ENCODE results near the gene AASDH. TPM values are rescaled to one million over a fixed set of nuclear protein-coding genes. Genes with fewer than 3 reads are reported as not detected.

Gene AASDH
- total RNA-seq, 1 experiment from 2014 or later: 5.4 TPM

- Histone ChIP-seq H3K36me3 (ENCODE audit: control insufficient read depth, insufficient read depth, low read length) (no peaks in the 10 kb centered on the region), H3K9me3 (ENCODE audit: control insufficient read depth, insufficient read depth, low read depth, low read length) (no peaks in the 10 kb centered on the region), H3K4me3 (ENCODE audit: low read depth in 2 of 2, low read length in 2 of 2) (no peak overlapping the region), H3K4me1 (ENCODE audit: control insufficient read depth, insufficient read depth, low read length) (no peaks in the 10 kb centered on the region; the same call in 1 of the 2 replicates), H3K27ac (ENCODE audit: low read length) (no peak overlapping the region), H3K27me3 (ENCODE audit: control insufficient read depth, insufficient read depth, low read length) (no peaks in the 10 kb centered on the region)
- ChIA-PET POLR2A (no interaction called here), CTCF (no interaction called here)
- no peak for ATAC-seq
- TF ChIP-seq SIN3A (IDR thresholded peaks at IDR 0.05; ENCODE audit: borderline replicate concordance, insufficient read depth, low read depth, low read length) (no peak), POLR2AphosphoS5 (IDR thresholded peaks at IDR 0.05; ENCODE audit: low read depth, low read length) (no peak), TCF7L2 (IDR thresholded peaks at IDR 0.05; ENCODE audit: low read depth, low read length) (no peak)
- TF ChIP-seq, protein P1, sequence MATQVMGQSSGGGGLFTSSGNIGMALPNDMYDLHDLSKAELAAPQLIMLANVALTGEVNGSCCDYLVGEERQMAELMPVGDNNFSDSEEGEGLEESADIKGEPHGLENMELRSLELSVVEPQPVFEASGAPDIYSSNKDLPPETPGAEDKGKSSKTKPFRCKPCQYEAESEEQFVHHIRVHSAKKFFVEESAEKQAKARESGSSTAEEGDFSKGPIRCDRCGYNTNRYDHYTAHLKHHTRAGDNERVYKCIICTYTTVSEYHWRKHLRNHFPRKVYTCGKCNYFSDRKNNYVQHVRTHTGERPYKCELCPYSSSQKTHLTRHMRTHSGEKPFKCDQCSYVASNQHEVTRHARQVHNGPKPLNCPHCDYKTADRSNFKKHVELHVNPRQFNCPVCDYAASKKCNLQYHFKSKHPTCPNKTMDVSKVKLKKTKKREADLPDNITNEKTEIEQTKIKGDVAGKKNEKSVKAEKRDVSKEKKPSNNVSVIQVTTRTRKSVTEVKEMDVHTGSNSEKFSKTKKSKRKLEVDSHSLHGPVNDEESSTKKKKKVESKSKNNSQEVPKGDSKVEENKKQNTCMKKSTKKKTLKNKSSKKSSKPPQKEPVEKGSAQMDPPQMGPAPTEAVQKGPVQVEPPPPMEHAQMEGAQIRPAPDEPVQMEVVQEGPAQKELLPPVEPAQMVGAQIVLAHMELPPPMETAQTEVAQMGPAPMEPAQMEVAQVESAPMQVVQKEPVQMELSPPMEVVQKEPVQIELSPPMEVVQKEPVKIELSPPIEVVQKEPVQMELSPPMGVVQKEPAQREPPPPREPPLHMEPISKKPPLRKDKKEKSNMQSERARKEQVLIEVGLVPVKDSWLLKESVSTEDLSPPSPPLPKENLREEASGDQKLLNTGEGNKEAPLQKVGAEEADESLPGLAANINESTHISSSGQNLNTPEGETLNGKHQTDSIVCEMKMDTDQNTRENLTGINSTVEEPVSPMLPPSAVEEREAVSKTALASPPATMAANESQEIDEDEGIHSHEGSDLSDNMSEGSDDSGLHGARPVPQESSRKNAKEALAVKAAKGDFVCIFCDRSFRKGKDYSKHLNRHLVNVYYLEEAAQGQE (IDR thresholded peaks at IDR 0.05; ENCODE audit: insufficient read depth in 1 of 2, low read depth in 2 of 2, low read length in 1 of 2): no peak
- TF ChIP-seq, protein P2, sequence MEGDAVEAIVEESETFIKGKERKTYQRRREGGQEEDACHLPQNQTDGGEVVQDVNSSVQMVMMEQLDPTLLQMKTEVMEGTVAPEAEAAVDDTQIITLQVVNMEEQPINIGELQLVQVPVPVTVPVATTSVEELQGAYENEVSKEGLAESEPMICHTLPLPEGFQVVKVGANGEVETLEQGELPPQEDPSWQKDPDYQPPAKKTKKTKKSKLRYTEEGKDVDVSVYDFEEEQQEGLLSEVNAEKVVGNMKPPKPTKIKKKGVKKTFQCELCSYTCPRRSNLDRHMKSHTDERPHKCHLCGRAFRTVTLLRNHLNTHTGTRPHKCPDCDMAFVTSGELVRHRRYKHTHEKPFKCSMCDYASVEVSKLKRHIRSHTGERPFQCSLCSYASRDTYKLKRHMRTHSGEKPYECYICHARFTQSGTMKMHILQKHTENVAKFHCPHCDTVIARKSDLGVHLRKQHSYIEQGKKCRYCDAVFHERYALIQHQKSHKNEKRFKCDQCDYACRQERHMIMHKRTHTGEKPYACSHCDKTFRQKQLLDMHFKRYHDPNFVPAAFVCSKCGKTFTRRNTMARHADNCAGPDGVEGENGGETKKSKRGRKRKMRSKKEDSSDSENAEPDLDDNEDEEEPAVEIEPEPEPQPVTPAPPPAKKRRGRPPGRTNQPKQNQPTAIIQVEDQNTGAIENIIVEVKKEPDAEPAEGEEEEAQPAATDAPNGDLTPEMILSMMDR (IDR thresholded peaks at IDR 0.05): no peak
- BruUV-seq (replicated peaks): no TSS peak
- intact Hi-C loops (cut with micrococcal nuclease; ENCODE audit: unreplicated experiment): no loop called here
- DNase-seq (ENCODE audit: low read depth, low spot score): no peak
- in situ Hi-C loops (cut with HindIII; ENCODE audit: low pct_unique_long_range_greater_than_20kb, low sequenced_read_pairs): no loop called here
Observed at GRCh38 chr4:56426273-56426672, 39.0 kb upstream of the AASDH start.

- DNase-seq (ENCODE audit: low read depth, low spot score): no peak
- intact Hi-C loops (cut with micrococcal nuclease; ENCODE audit: unreplicated experiment): no loop called here
- POLR2A ChIA-PET: no interaction called here
Observed at GRCh38 chr4:56425518-56425917, 38.2 kb upstream of the AASDH start.

More at GRCh38 chr4:56425518-56425917, 38.2 kb upstream of the AASDH start:
- Histone ChIP-seq H3K4me1 (ENCODE audit: control insufficient read depth, insufficient read depth, low read length) (no peaks in the 10 kb centered on the region), H3K36me3 (ENCODE audit: control insufficient read depth, insufficient read depth, low read length) (no peaks in the 10 kb centered on the region; the same call in 1 of the 2 replicates), H3K27ac (ENCODE audit: low read length) (no peak overlapping the region), H3K4me3 (ENCODE audit: low read depth in 2 of 2, low read length in 2 of 2) (no peak overlapping the region), H3K9me3 (ENCODE audit: control insufficient read depth, insufficient read depth, low read depth, low read length) (no peaks in the 10 kb centered on the region), H3K27me3 (ENCODE audit: control insufficient read depth, insufficient read depth, low read length) (no peaks in the 10 kb centered on the region)
- no peak for ATAC-seq
- CTCF ChIA-PET: no interaction called here
- no TSS peak for BruUV-seq (replicated peaks)
- in situ Hi-C loops (cut with HindIII; ENCODE audit: low pct_unique_long_range_greater_than_20kb, low sequenced_read_pairs): no loop called here
- TF ChIP-seq, protein P1 (IDR thresholded peaks at IDR 0.05; ENCODE audit: insufficient read depth in 1 of 2, low read depth in 2 of 2, low read length in 1 of 2): no peak

Measured in Panc1 (cell line).